Islet of Langerhans (tissue), 1 donor: ENCODE data around the gene ITLN1.

ENCODE experiments used
- FAIRE-seq: peaks from one replicate; lab custom pipeline; 2011; peaks lifted over from hg19 to GRCh38; lab: Jason Lieb, UNC

Gene ITLN1

GRCh38 chr1:160855181-160855981 is 29.6 kb downstream of the ITLN1 start:
- no peak for FAIRE-seq

- FAIRE-seq: no peak
Observed at GRCh38 chr1:160853754-160854153, 31.2 kb downstream of the ITLN1 start.

GRCh38 chr1:160853014-160853413 is 32.0 kb downstream of the ITLN1 start:
- no peak for FAIRE-seq

GRCh38 chr1:160850993-160851392 is 34.0 kb downstream of the ITLN1 start:
- no peak for FAIRE-seq

GRCh38 chr1:160850541-160850940 is 34.4 kb downstream of the ITLN1 start:
- FAIRE-seq: no peak

- no peak for FAIRE-seq
Observed at GRCh38 chr1:160846281-160846680, 38.7 kb downstream of the ITLN1 start.

GRCh38 chr1:160844447-160845232 is 40.3 kb downstream of the ITLN1 start:
- FAIRE-seq: no peak

- FAIRE-seq: no peak
Observed at GRCh38 chr1:160841079-160841478, 43.9 kb downstream of the ITLN1 start.

- no peak for FAIRE-seq
Observed at GRCh38 chr1:160839746-160840145, 45.2 kb downstream of the ITLN1 start.

- no peak for FAIRE-seq
Observed at GRCh38 chr1:160838888-160839287, 46.1 kb downstream of the ITLN1 start.

GRCh38 chr1:160837558-160838205 is 47.3 kb downstream of the ITLN1 start:
- FAIRE-seq: no peak

- no peak for FAIRE-seq
Observed at GRCh38 chr1:160836981-160837557, 47.9 kb downstream of the ITLN1 start.

- FAIRE-seq: no peak
Observed at GRCh38 chr1:160836561-160836960, 48.4 kb downstream of the ITLN1 start.

GRCh38 chr1:160835751-160836150 is 49.2 kb downstream of the ITLN1 start:
- no peak for FAIRE-seq

GRCh38 chr1:160834945-160835565 is 49.9 kb downstream of the ITLN1 start:
- FAIRE-seq: no peak

- no peak for FAIRE-seq
Observed at GRCh38 chr1:160830321-160831153, 54.4 kb downstream of the ITLN1 start.

GRCh38 chr1:160829766-160830165 is 55.2 kb downstream of the ITLN1 start:
- no peak for FAIRE-seq

- no peak for FAIRE-seq
Observed at GRCh38 chr1:160827418-160827817, 57.6 kb downstream of the ITLN1 start.

- no peak for FAIRE-seq
Observed at GRCh38 chr1:160826546-160826945, 58.4 kb downstream of the ITLN1 start.
